HEK293T (cell line): ENCODE data around the gene PLXNB1.

ENCODE experiments used
- ARNT ChIP-seq: fragments of 450-650 bp; IDR thresholded peaks from 2 replicates; pipeline ENCODE4 v1.6.1; 2017; ENCODE audit warnings: mild to moderate bottlenecking
- BHLHE40 ChIP-seq: fragments of 450-650 bp; IDR thresholded peaks from 2 replicates; pipeline ENCODE4 v1.6.1; 2016; ENCODE audit warnings: mild to moderate bottlenecking, moderate library complexity, borderline replicate concordance
- CTBP1 ChIP-seq: fragments of 450-650 bp; IDR thresholded peaks from 2 replicates; pipeline ENCODE4 v1.6.1; 2016; ENCODE audit warnings: borderline replicate concordance
- ELF4 ChIP-seq: fragments of 450-650 bp; IDR thresholded peaks from 2 replicates; pipeline ENCODE4 v1.6.1; 2017; ENCODE audit warnings: antibody characterized with exemption
- FOXK2 ChIP-seq: fragments of 450-650 bp; IDR thresholded peaks from 2 replicates; pipeline ENCODE4 v1.6.1; 2016; ENCODE audit warnings: mild to moderate bottlenecking
- FOXM1 ChIP-seq: fragments of 450-650 bp; IDR thresholded peaks from 2 replicates; pipeline ENCODE4 v1.6.1; 2017; ENCODE audit warnings: mild to moderate bottlenecking, borderline replicate concordance
- HDGF ChIP-seq: fragments of 450-650 bp; IDR thresholded peaks from 2 replicates; pipeline ENCODE4 v1.6.1; 2017; ENCODE audit warnings: antibody characterized with exemption, borderline replicate concordance
- LEF1 ChIP-seq: fragments of 450-650 bp; IDR thresholded peaks from 2 replicates; pipeline ENCODE4 v1.6.1; 2017; ENCODE audit warnings: mild to moderate bottlenecking, borderline replicate concordance
- SP1 ChIP-seq: fragments of 450-650 bp; IDR thresholded peaks from 2 replicates; pipeline ENCODE4 v1.6.1; 2017
- SUZ12 ChIP-seq: fragments of 450-650 bp; IDR thresholded peaks from 2 replicates; pipeline ENCODE4 v1.6.1; 2016; ENCODE audit warnings: mild to moderate bottlenecking
- TARDBP ChIP-seq: fragments of 450-650 bp; IDR thresholded peaks from 2 replicates; pipeline ENCODE4 v1.6.1; 2016
- TF ChIP-seq, protein P1 (sequence below): fragments of 450-650 bp; IDR thresholded peaks from 2 replicates; pipeline ENCODE4 v1.6.1; 2016

GRCh38 chr3:48423883-48424695 lies 5.8 kb downstream of the PLXNB1 start:
- TF ChIP-seq SP1 (no peak), TARDBP (no peak), ELF4 (no peak), LEF1 (no peak), BHLHE40 (no peak), FOXK2 (no peak), HDGF (no peak), FOXM1 (no peak), ARNT (no peak), CTBP1 (no peak), SUZ12 (no peak)
- TF ChIP-seq, protein P1, sequence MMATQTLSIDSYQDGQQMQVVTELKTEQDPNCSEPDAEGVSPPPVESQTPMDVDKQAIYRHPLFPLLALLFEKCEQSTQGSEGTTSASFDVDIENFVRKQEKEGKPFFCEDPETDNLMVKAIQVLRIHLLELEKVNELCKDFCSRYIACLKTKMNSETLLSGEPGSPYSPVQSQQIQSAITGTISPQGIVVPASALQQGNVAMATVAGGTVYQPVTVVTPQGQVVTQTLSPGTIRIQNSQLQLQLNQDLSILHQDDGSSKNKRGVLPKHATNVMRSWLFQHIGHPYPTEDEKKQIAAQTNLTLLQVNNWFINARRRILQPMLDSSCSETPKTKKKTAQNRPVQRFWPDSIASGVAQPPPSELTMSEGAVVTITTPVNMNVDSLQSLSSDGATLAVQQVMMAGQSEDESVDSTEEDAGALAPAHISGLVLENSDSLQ, result no peak
